Lung (tissue), 12 donors: ENCODE results near the gene GARIN6. TPM values are rescaled to one million over a fixed set of nuclear protein-coding genes. Genes with fewer than 3 reads are reported as not detected.

Experiments used
- ATAC-seq: fragments of 200-7000 bp; cut with Tn5 transposase; one replicate; pipeline ENCODE4 v1.9.1; 2020; ENCODE audit warnings: moderate number of reproducible peaks; ENCODE audit not compliant: insufficient read depth, low FRiP score
- DNase-seq, 3 donors: peaks; one replicate each; pipeline ENCODE4 v3.0.0-alpha.2; 2013 to 2017
- H3K27ac ChIP-seq, 2 donors: one replicate each; pipeline ENCODE4 v1.5.1; 2013; ENCODE audit warnings: mild to moderate bottlenecking in 2 of 2, moderate library complexity in 2 of 2, control low read depth in 1 of 2, inconsistent platforms in 1 of 2, low read depth in 1 of 2, low read length in 1 of 2
- H3K27me3 ChIP-seq, 3 donors: one replicate each; pipeline ENCODE4 v1.5.1; 2013; ENCODE audit warnings: low read length in 2 of 3; ENCODE audit not compliant: control insufficient read depth in 3 of 3, insufficient read depth in 3 of 3
- H3K36me3 ChIP-seq, 4 donors: one replicate each; pipeline ENCODE4 v1.5.1; 2013; ENCODE audit warnings: low read length in 4 of 4, mild to moderate bottlenecking in 1 of 4, moderate library complexity in 1 of 4; ENCODE audit not compliant: control insufficient read depth in 4 of 4, insufficient read depth in 4 of 4
- H3K4me1 ChIP-seq, 5 donors: one replicate each; pipeline ENCODE4 v1.5.1; 2013; ENCODE audit warnings: low read length in 5 of 5, mild to moderate bottlenecking in 2 of 5, moderate library complexity in 1 of 5; ENCODE audit not compliant: control insufficient read depth in 5 of 5, insufficient read depth in 5 of 5
- H3K4me3 ChIP-seq: one replicate; pipeline ENCODE4 v1.5.1; 2013; ENCODE audit warnings: mild to moderate bottlenecking, control low read depth, moderate library complexity
- H3K9ac ChIP-seq, 2 donors: one replicate each; pipeline ENCODE4 v1.5.1; 2013; ENCODE audit warnings: low read length in 2 of 2, control low read depth in 1 of 2; ENCODE audit not compliant: insufficient read depth in 1 of 2
- H3K9me3 ChIP-seq, 4 donors: one replicate each; pipeline ENCODE4 v1.5.1; 2013; ENCODE audit warnings: low read length in 3 of 4, mild to moderate bottlenecking in 1 of 4, moderate library complexity in 1 of 4; ENCODE audit not compliant: control insufficient read depth in 4 of 4, insufficient read depth in 3 of 4
- WGBS, 2 donors: extraction: QIAGEN DNeasy Blood & Tissue Kit; methylation state at CpG; one replicate each; pipeline ENCODE4 v1.1.7; 2013; 5-methylcytosine and 5-hydroxymethylcytosine counted together
- polyA plus RNA-seq, 2 donors: library from polyadenylated mRNA; stranded (reverse); fragments of 200-250 nt; gene quantifications; one replicate each; pipeline ENCODE4 v1.2.1, GENCODE V29; 2013
- total RNA-seq, 2 donors: library from RNA; depleted of rRNA in 1 of 2; stranded (reverse); fragments of >200 nt in 1 of 2; gene quantifications; one replicate each; pipeline ENCODE4 v1.2.1, GENCODE V29; 2014 to 2021
- TF ChIP-seq, protein P1 (sequence below): IDR thresholded peaks from 2 replicates; pipeline ENCODE4 v1.5.1; 2012; ENCODE audit warnings: mild to moderate bottlenecking; ENCODE audit errors: control extremely low read depth, extremely low read depth
- donor health status: control.
- donor health status: control.
- donor health status: Bipolar disorder and iron deficiency.
- donor health status: healthy.
- donor health status: DM: yes; HTN: yes; CAD: no.

Gene GARIN6
- total and polyA plus RNA-seq, 4 donors: not detected

DNA sequence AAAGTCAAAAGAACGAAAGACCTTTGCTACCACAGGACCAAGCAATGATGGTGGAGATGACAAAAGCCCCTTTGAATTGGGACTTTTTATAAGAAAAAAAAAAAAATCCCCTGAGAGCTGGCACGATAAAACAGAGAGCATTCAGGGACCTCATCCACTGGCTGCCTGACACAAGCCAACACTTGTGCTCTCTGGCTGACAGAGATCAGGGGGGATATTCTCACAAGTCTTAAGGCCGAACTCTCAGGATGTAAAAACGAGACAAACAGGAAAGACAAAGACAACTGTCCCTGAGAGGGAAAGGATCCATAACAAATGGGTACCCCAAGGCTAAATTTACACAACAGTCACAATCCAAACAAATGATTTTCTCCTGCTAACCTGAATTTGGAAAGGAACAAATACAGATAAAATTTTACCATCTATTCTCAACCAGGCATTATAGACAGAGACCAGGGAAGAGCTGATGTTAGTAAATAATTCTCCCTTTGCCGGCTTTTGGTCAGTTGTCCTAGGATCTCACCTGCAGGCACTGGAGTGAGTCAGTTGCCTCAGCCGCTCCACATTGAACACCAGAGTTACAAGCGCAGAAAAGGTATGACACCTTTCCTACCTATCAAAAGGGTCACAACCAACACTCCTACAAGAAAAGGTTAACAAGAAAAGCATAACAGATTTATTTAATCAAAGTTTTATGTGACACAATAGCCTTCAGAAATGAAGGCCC lies 37.9 kb upstream of the GARIN6 start:
- 59 to 64% methylated on average over 7 of the region's 7 CpGs for WGBS, 2 donors
- H3K9me3 ChIP-seq: peaks cover 0 to 4% (median 0%) of the 10 kb centered on the region in 4 donors
- ATAC-seq (no peak), DNase-seq (no peak)
- H3K4me1 ChIP-seq: no peaks in the 10 kb centered on the region
- no peak overlapping the region for H3K4me3 ChIP-seq
- TF ChIP-seq, protein P1, sequence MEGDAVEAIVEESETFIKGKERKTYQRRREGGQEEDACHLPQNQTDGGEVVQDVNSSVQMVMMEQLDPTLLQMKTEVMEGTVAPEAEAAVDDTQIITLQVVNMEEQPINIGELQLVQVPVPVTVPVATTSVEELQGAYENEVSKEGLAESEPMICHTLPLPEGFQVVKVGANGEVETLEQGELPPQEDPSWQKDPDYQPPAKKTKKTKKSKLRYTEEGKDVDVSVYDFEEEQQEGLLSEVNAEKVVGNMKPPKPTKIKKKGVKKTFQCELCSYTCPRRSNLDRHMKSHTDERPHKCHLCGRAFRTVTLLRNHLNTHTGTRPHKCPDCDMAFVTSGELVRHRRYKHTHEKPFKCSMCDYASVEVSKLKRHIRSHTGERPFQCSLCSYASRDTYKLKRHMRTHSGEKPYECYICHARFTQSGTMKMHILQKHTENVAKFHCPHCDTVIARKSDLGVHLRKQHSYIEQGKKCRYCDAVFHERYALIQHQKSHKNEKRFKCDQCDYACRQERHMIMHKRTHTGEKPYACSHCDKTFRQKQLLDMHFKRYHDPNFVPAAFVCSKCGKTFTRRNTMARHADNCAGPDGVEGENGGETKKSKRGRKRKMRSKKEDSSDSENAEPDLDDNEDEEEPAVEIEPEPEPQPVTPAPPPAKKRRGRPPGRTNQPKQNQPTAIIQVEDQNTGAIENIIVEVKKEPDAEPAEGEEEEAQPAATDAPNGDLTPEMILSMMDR: no peak
- no peaks in the 10 kb centered on the region for H3K27me3 ChIP-seq
- no peak overlapping the region for H3K27ac ChIP-seq
- no peaks in the 10 kb centered on the region for H3K36me3 ChIP-seq
- H3K9ac ChIP-seq: no peak overlapping the region

- no peaks in the 10 kb centered on the region for H3K4me1 ChIP-seq
- peaks cover 0 to 4% (median 0%) of the 10 kb centered on the region in 4 donors for H3K9me3 ChIP-seq
- no peaks in the 10 kb centered on the region for H3K27me3 ChIP-seq
- no peak for DNase-seq
- TF ChIP-seq, protein P1: no peak
- no peaks in the 10 kb centered on the region for H3K36me3 ChIP-seq
- H3K9ac ChIP-seq: no peak overlapping the region
- H3K4me3 ChIP-seq: no peak overlapping the region
- H3K27ac ChIP-seq: no peak overlapping the region
- 68 to 74% methylated on average over 3 of the region's 3 CpGs for whole genome bisulfite sequencing, 2 donors
- ATAC-seq: no peak
Observed at GRCh38 chr12:99611117-99611516, 36.4 kb upstream of the GARIN6 start.

GRCh38 chr12:99611599-99611998 lies 36.0 kb upstream of the GARIN6 start:
- no peaks in the 10 kb centered on the region for H3K36me3 ChIP-seq
- H3K9ac ChIP-seq: no peak overlapping the region
- H3K4me3 ChIP-seq: no peak overlapping the region
- TF ChIP-seq, protein P1: no peak
- no peak overlapping the region for H3K27ac ChIP-seq
- H3K4me1 ChIP-seq: no peaks in the 10 kb centered on the region
- DNase-seq: no peak
- H3K27me3 ChIP-seq: no peaks in the 10 kb centered on the region
- peaks cover 0 to 4% (median 0%) of the 10 kb centered on the region in 4 donors for H3K9me3 ChIP-seq
- 86 to 93% methylated on average over 3 of the region's 3 CpGs for WGBS, 2 donors
- ATAC-seq: no peak
